H1 (cell line): Measurements from ENCODE around the gene ELMO1. TPM values are rescaled to one million over a fixed set of nuclear protein-coding genes. Genes with fewer than 3 reads are reported as not detected.

Source experiments
- ATF2 ChIP-seq: IDR thresholded peaks from 2 replicates; pipeline ENCODE4 v1.6.1; 2012; ENCODE audit warnings: low read length, inconsistent platforms
- EGR1 ChIP-seq: IDR thresholded peaks from 2 replicates; pipeline ENCODE4 v1.6.1; 2011; ENCODE audit warnings: low read depth, low read length, borderline replicate concordance
- HDAC6 ChIP-seq: IDR thresholded peaks from one replicate; pipeline ENCODE4 v1.7.1; 2012; ENCODE audit warnings: low read depth, mild to moderate bottlenecking, inconsistent platforms, low read length, moderate library complexity
- KDM1A ChIP-seq: fragments of 200-600, 300-600 bp; sonication (generic); IDR thresholded peaks from 2 replicates; pipeline ENCODE4 v1.7.1; 2016; ENCODE audit warnings: mild to moderate bottlenecking, low read length, borderline replicate concordance
- RFX5 ChIP-seq: IDR thresholded peaks from 2 replicates; pipeline ENCODE4 v1.6.1; 2011; ENCODE audit warnings: low read depth, low read length, improper control_type of control experiment, borderline replicate concordance
- polyA plus RNA-seq, 7 experiments: library from polyadenylated mRNA; depleted of rRNA in 3 of 7; stranded (reverse) in 5 of 7; unstranded in 2 of 7; fragments of >200 nt in 5 of 7; fragments of 200-250 nt in 2 of 7; gene quantifications; 1 replicate in 5 of 7; 2 replicates in 1 of 7; 4 replicates in 1 of 7; pipeline versions ENCODE4 v1.2.1 to v1.2.3, GENCODE V29; 2011 to 2013; ENCODE audit warnings: missing spikeins in 2 of 7, mixed read lengths in 2 of 7
- total RNA-seq: library from RNA; stranded (reverse); fragmentation: NEBNext Ultra II Directional; extraction: Animal tissue kit (Norgen Biotek cat#: 25700); gene quantifications from 2 replicates; pipeline ENCODE4 v1.2.1, GENCODE V29; 2021

ELMO1 gene
- total and polyA plus RNA-seq, 2 of the 8 experiments (the other 6 are each of a cell fraction or from before 2014, with no cell fraction given), result 18.4 to 21.0 TPM

- TF ChIP-seq ATF2, result no peak
- TF ChIP-seq HDAC6, result no peak
- TF ChIP-seq KDM1A, result no peak
- no peak for TF ChIP-seq RFX5
- TF ChIP-seq EGR1, result no peak
These were observed 99.7 kb downstream of the ELMO1 start (continued) for GRCh38 chr7:37348982-37349381.
